SKM-1 treated with dmso at 0.1 percent for 144 hours (cell line): ENCODE data around the gene CCDC86.
A peak's percentile ranks its signal among the peaks of the same experiment; 100 is the strongest.

Experiments
- DNase-seq: peaks from one replicate; lab custom pipeline; 2025; ENCODE audit not compliant: unreplicated experiment; lab: John Stamatoyannopoulos, UW

The CCDC86 gene

DNA sequence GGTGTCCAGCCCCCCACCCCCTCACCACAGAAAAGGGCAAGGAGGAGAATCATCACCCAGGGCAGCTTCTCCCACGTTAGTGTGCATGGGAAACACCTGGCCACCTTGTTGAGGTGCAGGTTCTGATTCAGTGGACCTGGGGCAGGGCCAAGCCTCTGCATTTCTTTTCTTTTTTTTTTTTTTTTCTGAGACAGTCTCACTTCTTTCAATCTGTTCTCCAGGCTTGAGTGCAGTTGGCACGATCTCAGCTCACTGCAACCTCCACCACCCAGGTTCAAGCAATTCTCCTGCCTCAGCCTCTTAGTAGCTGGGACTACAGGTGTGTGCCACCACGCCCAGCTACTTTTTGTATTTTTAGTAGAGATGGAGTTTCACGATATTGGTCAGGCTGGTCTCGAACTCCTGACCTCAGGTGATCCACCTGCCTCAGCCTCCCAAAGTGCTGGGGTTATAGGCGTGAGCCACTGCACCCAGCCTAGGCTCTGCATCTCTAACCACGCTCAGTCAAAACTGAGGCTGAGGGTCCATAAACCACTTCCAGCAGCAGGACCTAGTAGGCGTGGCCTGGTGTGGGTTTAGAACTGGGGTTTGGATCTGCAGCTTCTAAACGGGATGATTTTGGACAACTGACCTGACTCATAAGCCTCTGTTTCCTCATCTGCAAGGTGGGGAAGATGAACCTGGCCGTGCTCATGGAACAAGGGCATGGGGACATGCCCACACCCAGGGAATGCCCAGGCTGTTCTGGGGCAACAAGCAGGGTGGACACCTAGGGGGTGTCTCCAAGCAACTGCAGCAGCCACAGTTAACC lies 26.2 kb downstream of the CCDC86 start:
- no peak for DNase-seq

DNA sequence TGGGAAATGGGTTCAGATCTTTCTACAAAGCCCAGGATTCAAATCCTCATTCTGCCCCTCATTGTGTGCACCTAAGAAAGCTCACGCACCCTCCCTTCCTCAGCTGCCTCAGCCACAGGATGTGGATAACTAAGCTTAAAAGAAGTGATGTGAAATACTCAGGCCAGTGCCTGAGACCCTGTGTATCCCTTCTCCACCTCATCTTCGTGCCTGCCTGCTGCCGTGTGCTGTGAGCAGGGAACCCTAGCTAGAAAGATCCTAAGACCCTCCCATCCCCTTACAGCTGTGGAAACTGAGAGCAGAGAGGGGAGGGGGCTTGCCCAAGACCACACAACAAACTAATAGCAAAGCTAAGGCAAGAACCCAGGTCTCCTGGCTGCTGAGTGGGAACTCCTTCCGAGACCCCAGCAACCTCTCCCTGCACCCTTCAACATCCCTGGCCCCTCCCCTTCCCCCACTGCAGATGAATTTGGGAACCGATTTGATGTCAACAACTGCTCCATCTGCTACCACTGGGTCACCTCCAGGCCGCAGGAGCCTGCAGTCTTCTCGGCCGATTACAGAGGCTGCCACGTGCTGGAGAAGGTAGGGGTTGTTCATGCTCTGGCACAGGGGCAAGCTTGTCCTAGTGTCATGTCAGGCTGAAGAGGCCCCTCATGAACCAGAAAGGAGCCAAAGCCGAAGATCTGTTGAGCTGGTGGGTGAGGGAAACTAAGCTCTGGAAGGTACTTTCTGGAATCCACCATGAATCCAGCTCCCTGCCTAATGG lies 27.0 kb downstream of the CCDC86 start:
- DNase-seq, result no peak

GRCh38 chr11:60869451-60869825 lies 27.5 kb downstream of the CCDC86 start:
- DNase-seq, result no peak

GRCh38 chr11:60870276-60870675 lies 28.4 kb downstream of the CCDC86 start:
- no peak for DNase-seq

DNA sequence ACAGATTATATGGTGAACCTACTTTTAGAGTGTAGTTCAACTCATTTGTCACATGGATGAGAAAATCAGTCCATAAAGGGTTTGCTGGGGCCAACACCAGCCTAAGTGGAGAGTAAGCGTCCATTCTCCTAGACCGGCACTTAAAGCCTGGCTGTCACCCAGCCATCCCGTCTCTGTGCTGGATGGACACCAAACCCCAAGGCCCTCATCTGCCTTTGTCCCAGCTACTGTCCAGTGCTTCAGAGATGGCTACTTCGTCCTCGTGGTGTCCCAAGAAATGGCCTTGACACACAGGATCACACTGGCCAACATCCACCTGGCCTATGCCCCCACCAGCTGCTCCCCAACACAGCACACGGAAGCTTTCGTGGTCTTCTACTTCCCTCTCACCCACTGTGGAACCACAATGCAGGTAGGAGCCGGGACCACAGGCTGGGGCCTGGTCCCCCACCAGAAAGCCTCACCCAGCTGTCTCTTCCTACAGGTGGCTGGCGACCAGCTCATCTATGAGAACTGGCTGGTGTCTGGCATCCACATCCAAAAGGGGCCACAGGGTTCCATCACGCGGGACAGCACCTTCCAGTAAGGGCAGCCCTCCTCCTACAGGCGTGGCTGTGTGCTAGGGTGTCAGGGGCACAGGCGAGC lies 28.9 kb downstream of the CCDC86 start:
- no peak for DNase-seq

DNA sequence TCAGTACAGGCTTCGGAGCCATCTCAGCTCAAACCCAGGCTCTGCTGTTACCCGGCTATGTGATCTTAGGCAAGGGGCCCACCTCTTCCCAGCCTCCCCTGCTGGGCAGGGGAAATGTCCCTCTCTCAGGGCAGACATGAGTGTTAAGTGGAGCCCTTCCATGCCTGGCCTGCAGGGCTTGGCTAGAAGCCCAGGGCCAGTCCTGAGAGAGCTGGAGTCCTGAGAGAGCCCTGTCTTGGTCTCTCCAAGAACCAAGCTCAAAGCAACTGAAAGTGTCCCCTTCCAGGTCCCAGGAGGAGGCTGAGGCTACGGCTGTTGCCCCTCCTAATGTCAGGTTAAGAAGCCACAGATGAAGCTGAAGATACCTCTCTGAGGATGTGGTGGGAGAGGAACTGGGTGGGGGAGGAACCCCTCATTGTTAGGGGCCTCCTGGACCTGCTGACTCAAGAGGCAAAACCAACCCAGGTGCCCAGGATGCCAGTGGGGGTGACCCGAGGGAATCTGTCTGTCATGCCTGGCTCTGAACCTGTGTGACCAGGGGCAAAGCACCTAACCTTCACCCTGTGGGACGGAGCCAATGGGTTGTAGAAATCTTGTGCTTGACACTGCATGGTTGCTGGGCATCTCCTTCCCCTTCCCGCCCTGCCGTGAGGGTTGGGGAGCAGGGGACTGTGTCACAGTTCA lies 29.6 kb downstream of the CCDC86 start:
- DNase-seq, result no peak

DNA sequence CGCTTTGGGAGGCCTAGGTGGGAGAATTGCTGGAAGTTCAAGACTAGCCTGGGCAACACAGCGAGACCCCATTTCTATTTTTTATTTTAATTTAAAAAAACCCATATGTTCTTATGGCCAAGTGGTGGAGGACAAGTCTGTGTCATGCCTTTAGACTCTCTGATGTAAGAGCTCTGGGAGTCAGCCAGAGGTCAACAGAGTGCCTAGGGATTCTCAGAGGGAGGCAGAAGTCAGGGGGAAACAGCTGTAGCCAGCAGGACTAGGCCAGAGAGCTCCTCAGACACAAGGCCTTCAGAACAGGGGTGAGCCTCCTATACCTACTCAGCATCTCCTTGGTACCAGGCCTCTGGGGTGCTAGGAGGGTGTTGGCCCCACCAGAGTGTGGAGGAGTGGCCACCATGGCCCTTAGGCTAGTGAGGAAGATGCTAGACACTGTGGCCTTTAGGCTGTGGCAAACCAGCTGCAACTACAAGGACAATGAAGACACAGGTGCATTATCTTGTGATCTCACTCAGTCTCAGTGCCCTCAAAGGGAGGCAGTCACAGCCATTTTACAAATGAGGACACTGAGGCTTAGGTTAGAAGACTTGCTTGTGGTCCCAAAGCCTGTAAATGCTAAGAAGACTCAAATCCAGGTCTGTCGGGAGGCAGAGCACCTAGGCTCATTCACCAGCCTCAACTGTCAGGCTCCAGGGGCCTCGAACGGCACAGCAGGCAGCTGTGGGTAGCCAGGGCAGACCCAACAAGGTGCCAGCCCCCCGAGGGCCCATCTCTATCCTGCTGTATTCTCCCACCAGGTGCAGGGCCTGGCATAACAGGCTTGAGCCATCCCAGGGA lies 30.4 kb downstream of the CCDC86 start:
- peak; percentile 43 for DNase-seq

GRCh38 chr11:60872961-60873524 lies 31.1 kb downstream of the CCDC86 start:
- DNase-seq, result no peak

DNA sequence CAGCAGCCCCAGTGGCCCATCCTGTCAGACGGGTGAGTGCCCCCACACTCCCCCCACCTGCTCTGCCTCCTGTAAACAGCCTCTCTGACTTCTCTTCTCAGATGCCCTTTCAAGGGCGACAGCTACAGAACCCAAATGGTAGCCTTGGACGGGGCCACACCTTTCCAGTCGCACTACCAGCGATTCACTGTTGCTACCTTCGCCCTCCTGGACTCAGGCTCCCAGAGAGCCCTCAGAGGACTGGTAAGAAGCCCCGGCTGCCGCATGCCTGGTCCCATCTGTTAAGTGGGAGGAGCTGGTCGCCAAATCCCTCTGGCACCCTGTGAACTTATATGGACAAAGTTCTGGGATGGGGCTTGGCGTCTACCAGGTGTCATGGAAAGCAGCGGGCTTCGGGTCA lies 31.6 kb downstream of the CCDC86 start:
- no peak for DNase-seq

GRCh38 chr11:60874421-60875365 lies 32.8 kb downstream of the CCDC86 start:
- DNase-seq, result no peak

DNA sequence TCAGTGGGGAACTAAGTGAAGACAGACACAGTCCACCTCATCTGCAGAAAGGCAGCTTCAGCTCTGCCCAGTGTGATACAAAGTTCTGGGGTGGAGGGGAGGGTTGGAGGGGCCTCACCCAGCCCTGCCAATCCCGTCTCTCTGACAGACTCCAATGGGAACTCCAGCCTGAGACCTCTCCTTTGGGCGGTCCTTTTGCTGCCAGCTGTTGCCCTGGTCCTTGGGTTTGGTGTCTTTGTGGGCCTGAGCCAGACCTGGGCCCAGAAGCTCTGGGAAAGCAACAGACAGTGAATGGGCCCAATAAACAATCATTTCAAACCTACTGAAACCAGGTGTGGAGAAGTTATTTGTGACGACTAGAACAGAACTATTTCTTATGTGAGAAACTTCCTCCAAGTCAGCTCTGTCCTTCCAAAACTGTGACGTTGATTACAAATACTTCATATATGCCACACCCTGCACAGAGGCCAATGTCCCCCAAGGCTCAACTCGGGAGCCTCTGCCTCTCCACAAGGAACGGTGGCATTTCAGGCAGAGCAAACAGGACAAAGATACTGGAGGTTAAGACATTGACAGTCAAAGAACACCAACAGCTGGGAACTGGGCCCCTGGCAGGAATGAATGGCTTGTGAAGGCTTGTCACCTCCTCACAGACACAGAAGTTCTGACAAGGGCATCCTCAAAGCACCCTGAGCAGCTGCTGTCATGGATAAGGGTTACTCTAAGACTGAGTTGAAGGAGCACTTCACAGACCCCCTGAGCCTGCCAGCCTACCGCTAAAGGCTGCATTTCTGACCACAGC lies 33.7 kb downstream of the CCDC86 start:
- DNase-seq, result no peak

GRCh38 chr11:60876168-60876485 lies 34.2 kb downstream of the CCDC86 start:
- no peak for DNase-seq

- DNase-seq, result no peak
Measured at GRCh38 chr11:60878245-60879101, 36.6 kb downstream of the CCDC86 start.

- no peak for DNase-seq
Measured at GRCh38 chr11:60879104-60879503, 37.2 kb downstream of the CCDC86 start.

GRCh38 chr11:60879971-60880588 lies 38.2 kb downstream of the CCDC86 start:
- no peak for DNase-seq

GRCh38 chr11:60880643-60881282 lies 38.9 kb downstream of the CCDC86 start:
- no peak for DNase-seq

- DNase-seq, result peak; percentile 47
Measured at GRCh38 chr11:60887556-60887955, 45.6 kb downstream of the CCDC86 start.
